Mammary epithelial cell (primary cell): ENCODE results near the gene MFSD1.

ENCODE experiments used
- CTCF ChIP-seq, 2 donors: IDR thresholded peaks in 1 of 2; conservative IDR thresholded peaks in 1 of 2; 2 replicates each; pipeline ENCODE4 v1.5.1; 2011 to 2012; ENCODE audit warnings: inconsistent platforms in 2 of 2, low read length in 2 of 2, mild to moderate bottlenecking in 2 of 2, control low read depth in 1 of 2, low read depth in 1 of 2; ENCODE audit not compliant: insufficient read depth in 1 of 2; ENCODE audit errors: extremely low read depth in 1 of 2
- EZH2 ChIP-seq: IDR thresholded peaks from 2 replicates; pipeline ENCODE4 v1.6.1; 2012; ENCODE audit warnings: low read length, inconsistent platforms, borderline replicate concordance

- TF ChIP-seq CTCF (conservative IDR thresholded peaks at IDR 0.05 in 1 of 2, IDR thresholded peaks at IDR 0.05 in 1 of 2; ENCODE audit: extremely low read depth in 1 of 2, insufficient read depth in 1 of 2, low read depth in 1 of 2, low read length in 2 of 2) (no peak), EZH2 (no peak)
Observed at GRCh38 chr3:158835631-158836030, 33.8 kb downstream of the MFSD1 start.
